Smooth muscle cell (in vitro differentiated cells): ENCODE measurements around the gene KRT12. TPM values are rescaled to one million over a fixed set of nuclear protein-coding genes. Genes with fewer than 3 reads are reported as not detected.

Source experiments
- DNase-seq: peaks from one replicate; lab custom pipeline; 2025; ENCODE audit not compliant: unreplicated experiment; lab: John Stamatoyannopoulos, UW
- H2AFZ ChIP-seq: fragments of 200-600 bp; sonication (generic); 2 replicates; pipeline ENCODE4 v1.6.0; 2016; ENCODE audit warnings: antibody characterized with exemption, low read depth, mild to moderate bottlenecking
- H3F3A ChIP-seq: fragments of 200-600 bp; sonication (generic); 2 replicates; pipeline ENCODE4 v1.6.0; 2017; ENCODE audit warnings: antibody characterized with exemption, low read depth
- H3K27ac ChIP-seq: fragments of 200-600 bp; sonication (generic); 2 replicates; pipeline ENCODE4 v1.5.1; 2016; ENCODE audit warnings: low read depth, mild to moderate bottlenecking
- H3K27me3 ChIP-seq: fragments of 200-600 bp; sonication (generic); 2 replicates; pipeline ENCODE4 v1.6.1; 2016; ENCODE audit warnings: low read depth, mild to moderate bottlenecking
- H3K36me3 ChIP-seq: fragments of 200-600 bp; sonication (generic); 2 replicates; pipeline ENCODE4 v1.5.1; 2016; ENCODE audit warnings: low read depth
- H3K4me1 ChIP-seq: fragments of 200-600 bp; sonication (generic); 2 replicates; pipeline ENCODE4 v1.5.1; 2016; ENCODE audit warnings: low read depth
- H3K4me2 ChIP-seq: fragments of 200-600 bp; sonication (generic); 2 replicates; pipeline ENCODE4 v1.6.0; 2016; ENCODE audit warnings: mild to moderate bottlenecking
- H3K4me3 ChIP-seq: fragments of 200-600 bp; sonication (generic); 2 replicates; pipeline ENCODE4 v1.5.1; 2016; ENCODE audit warnings: mild to moderate bottlenecking
- H3K79me2 ChIP-seq: fragments of 200-600 bp; sonication (generic); 2 replicates; pipeline ENCODE4 v1.6.0; 2016; ENCODE audit warnings: low read depth, mild to moderate bottlenecking
- H3K9ac ChIP-seq: fragments of 200-600 bp; sonication (generic); 2 replicates; pipeline ENCODE4 v1.6.0; 2016; ENCODE audit warnings: low read depth
- H3K9me3 ChIP-seq: fragments of 200-600 bp; sonication (generic); replicated peaks from 2 replicates; pipeline ENCODE4 v1.5.1; 2016; ENCODE audit warnings: low read depth
- H4K20me1 ChIP-seq: fragments of 200-600 bp; sonication (generic); 2 replicates; pipeline ENCODE4 v1.6.0; 2016; ENCODE audit warnings: low read depth
- CTCF ChIP-seq: fragments of 200-600 bp; sonication (generic); IDR thresholded peaks from 2 replicates; pipeline ENCODE4 v1.5.1; 2017; ENCODE audit warnings: borderline replicate concordance, mild to moderate bottlenecking, antibody characterized with exemption; ENCODE audit not compliant: insufficient read depth, poor library complexity, severe bottlenecking
- WGBS: methylation state at CpG from one replicate; pipeline ENCODE4 v1.1.7; 2016; ENCODE audit warnings: low lambda C conversion rate; 5-methylcytosine and 5-hydroxymethylcytosine counted together
- polyA plus RNA-seq: library from polyadenylated mRNA; unstranded; fragments of >200 nt; fragmentation: Nextera tagmentation; extraction: Ambion mirVana; gene quantifications from 2 replicates; pipeline ENCODE4 v1.2.1, GENCODE V29; 2016
- total RNA-seq: library from RNA; depleted of rRNA; stranded (reverse); fragments of >200 nt; gene quantifications from 2 replicates; pipeline ENCODE4 v1.2.3, GENCODE V29; 2014

KRT12 gene
- total and polyA plus RNA-seq, 2 experiments from 2014 or later = not detected

DNA sequence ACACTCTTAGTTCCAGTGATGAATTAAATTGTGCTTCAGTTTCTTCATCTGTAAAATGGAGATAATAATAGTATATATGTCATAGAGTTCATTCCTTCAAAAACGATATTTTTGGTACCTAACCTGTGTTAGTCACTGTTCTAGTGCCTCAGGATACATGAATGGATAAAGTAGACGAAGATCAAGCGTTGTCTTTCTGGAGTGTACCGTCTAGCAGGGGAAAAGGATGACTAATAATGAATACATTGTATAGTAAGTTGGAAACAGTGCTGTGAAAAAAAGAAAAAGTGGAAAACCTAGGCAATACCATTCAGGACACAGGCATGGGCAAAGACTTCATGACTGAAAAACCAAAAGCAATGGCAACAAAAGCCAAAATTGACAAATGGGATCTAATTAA lies 53.2 kb downstream of the KRT12 start:
- 56% methylated on average over 4 of the region's 4 CpGs for WGBS
- Histone ChIP-seq H3K4me2 (no peak overlapping the region), H3K9ac (no peak overlapping the region), H3K79me2 (no peaks in the 10 kb centered on the region), H4K20me1 (no peaks in the 10 kb centered on the region), H3F3A (peaks cover 3% of the 10 kb centered on the region), H3K36me3 (no peaks in the 10 kb centered on the region), H2AFZ (no peak overlapping the region), H3K9me3 (no peaks in the 10 kb centered on the region), H3K27ac (no peak overlapping the region), H3K27me3 (peaks cover 47% of the 10 kb centered on the region), H3K4me1 (peaks cover 7% of the 10 kb centered on the region), H3K4me3 (no peak overlapping the region)
- TF ChIP-seq CTCF = no peak
- DNase-seq = no peak

- H2AFZ ChIP-seq = no peak overlapping the region
- WGBS = 85% methylated on average over 3 of the region's 3 CpGs
- H3K27ac ChIP-seq = no peak overlapping the region
- H3K27me3 ChIP-seq = peaks cover 58% of the 10 kb centered on the region
- DNase-seq = no peak
- no peaks in the 10 kb centered on the region for H3K9me3 ChIP-seq
- H3K36me3 ChIP-seq = no peaks in the 10 kb centered on the region
- H3K4me1 ChIP-seq = no peaks in the 10 kb centered on the region
- TF ChIP-seq CTCF = no peak
- H4K20me1 ChIP-seq = no peaks in the 10 kb centered on the region
- H3K4me2 ChIP-seq = no peak overlapping the region
- H3K9ac ChIP-seq = no peak overlapping the region
- H3K79me2 ChIP-seq = no peaks in the 10 kb centered on the region
- H3F3A ChIP-seq = peaks cover under 1% of the 10 kb centered on the region
- H3K4me3 ChIP-seq = no peak overlapping the region
These were observed 54.4 kb downstream of the KRT12 start for GRCh38 chr17:40812639-40813038.

Other genes starting within 250 kb of the KRT12 start
- gene SMARCE1, start 219.4 kb downstream of the KRT12 start, total RNA-seq = 87.5 and 95.9 TPM in 2 replicates
- gene SMARCE1, start 219.4 kb downstream of the KRT12 start, polyA plus RNA-seq = 101 and 115 TPM in 2 replicates
- gene KRT222, start 202.0 kb downstream of the KRT12 start, total RNA-seq = not detected in 2 replicates
- not detected in 2 replicates for gene KRT222, start 202.0 kb downstream of the KRT12 start, polyA plus RNA-seq
- not detected in 2 replicates for gene KRT24, start 163.5 kb downstream of the KRT12 start, total RNA-seq
- gene KRT24, start 163.5 kb downstream of the KRT12 start, polyA plus RNA-seq = not detected in 2 replicates
- gene KRT25, start 111.9 kb downstream of the KRT12 start, total RNA-seq = not detected in 2 replicates
- not detected in 2 replicates for gene KRT25, start 111.9 kb downstream of the KRT12 start, polyA plus RNA-seq
- not detected in 2 replicates for gene KRT26, start 95.0 kb downstream of the KRT12 start, total RNA-seq
- not detected in 2 replicates for gene KRT26, start 95.0 kb downstream of the KRT12 start, polyA plus RNA-seq
- 1.1 TPM in 1 of 2 replicates, not detected in the other for gene KRT27, start 84.7 kb downstream of the KRT12 start, total RNA-seq
- gene KRT27, start 84.7 kb downstream of the KRT12 start, polyA plus RNA-seq = 0.32 and 0.54 TPM in 2 replicates
- gene KRT28, start 67.3 kb downstream of the KRT12 start, total RNA-seq = not detected in 2 replicates
- not detected in 2 replicates for gene KRT28, start 67.3 kb downstream of the KRT12 start, polyA plus RNA-seq
- 29.0 and 48.0 TPM in 2 replicates for gene KRT10, start 44.6 kb downstream of the KRT12 start, total RNA-seq
- gene KRT10, start 44.6 kb downstream of the KRT12 start, polyA plus RNA-seq = 186 and 189 TPM in 2 replicates
- gene KRT20, start 18.0 kb upstream of the KRT12 start, total RNA-seq = not detected in 2 replicates
- gene KRT20, start 18.0 kb upstream of the KRT12 start, polyA plus RNA-seq = not detected in 2 replicates
- 39.7 and 46.3 TPM in 2 replicates for gene KRT23, start 70.4 kb upstream of the KRT12 start, total RNA-seq
- 4.5 and 14.4 TPM in 2 replicates for gene KRT23, start 70.4 kb upstream of the KRT12 start, polyA plus RNA-seq
- not detected in 2 replicates for gene KRT39, start 99.7 kb upstream of the KRT12 start, total RNA-seq
- gene KRT39, start 99.7 kb upstream of the KRT12 start, polyA plus RNA-seq = not detected in 2 replicates
- not detected in 2 replicates for gene KRT40, start 117.1 kb upstream of the KRT12 start, total RNA-seq
- not detected in 2 replicates for gene KRT40, start 117.1 kb upstream of the KRT12 start, polyA plus RNA-seq
- gene KRTAP3-3, start 126.9 kb upstream of the KRT12 start, total RNA-seq = not detected in 2 replicates
- not detected in 2 replicates for gene KRTAP3-3, start 126.9 kb upstream of the KRT12 start, polyA plus RNA-seq
- gene KRTAP3-2, start 132.7 kb upstream of the KRT12 start, total RNA-seq = not detected in 2 replicates
- not detected in 2 replicates for gene KRTAP3-2, start 132.7 kb upstream of the KRT12 start, polyA plus RNA-seq
- 0.49 and 1.5 TPM in 2 replicates for gene KRTAP3-1, start 141.9 kb upstream of the KRT12 start, total RNA-seq
- 0.29 and 1.8 TPM in 2 replicates for gene KRTAP3-1, start 141.9 kb upstream of the KRT12 start, polyA plus RNA-seq
- gene KRTAP1-5, start 160.0 kb upstream of the KRT12 start, total RNA-seq = 3.0 TPM in 1 of 2 replicates, not detected in the other
- 1.1 TPM in 1 of 2 replicates, not detected in the other for gene KRTAP1-5, start 160.0 kb upstream of the KRT12 start, polyA plus RNA-seq
- gene KRTAP1-4, start 163.0 kb upstream of the KRT12 start, total RNA-seq = not detected in 2 replicates
- gene KRTAP1-4, start 163.0 kb upstream of the KRT12 start, polyA plus RNA-seq = not detected in 2 replicates
- gene KRTAP1-3, start 167.7 kb upstream of the KRT12 start, total RNA-seq = not detected in 2 replicates
- gene KRTAP1-3, start 167.7 kb upstream of the KRT12 start, polyA plus RNA-seq = not detected in 2 replicates
- gene KRTAP1-1, start 174.2 kb upstream of the KRT12 start, total RNA-seq = not detected in 2 replicates
- not detected in 2 replicates for gene KRTAP1-1, start 174.2 kb upstream of the KRT12 start, polyA plus RNA-seq
- gene KRTAP2-1, start 180.1 kb upstream of the KRT12 start, total RNA-seq = not detected in 2 replicates
- gene KRTAP2-1, start 180.1 kb upstream of the KRT12 start, polyA plus RNA-seq = not detected in 2 replicates
- not detected in 2 replicates for gene KRTAP2-2, start 188.0 kb upstream of the KRT12 start, total RNA-seq
- not detected in 2 replicates for gene KRTAP2-2, start 188.0 kb upstream of the KRT12 start, polyA plus RNA-seq
- 3.5 and 17.3 TPM in 2 replicates for gene KRTAP2-3, start 192.9 kb upstream of the KRT12 start, total RNA-seq
- 21.0 and 71.9 TPM in 2 replicates for gene KRTAP2-3, start 192.9 kb upstream of the KRT12 start, polyA plus RNA-seq
- gene KRTAP2-4, start 198.7 kb upstream of the KRT12 start, total RNA-seq = not detected in 2 replicates
- gene KRTAP2-4, start 198.7 kb upstream of the KRT12 start, polyA plus RNA-seq = 0.38 TPM in 1 of 2 replicates, not detected in the other
- gene KRTAP4-7, start 216.9 kb upstream of the KRT12 start, total RNA-seq = not detected in 2 replicates
- not detected in 2 replicates for gene KRTAP4-7, start 216.9 kb upstream of the KRT12 start, polyA plus RNA-seq
- not detected in 2 replicates for gene KRTAP4-8, start 230.9 kb upstream of the KRT12 start, total RNA-seq
- 0.56 TPM in 1 of 2 replicates, not detected in the other for gene KRTAP4-8, start 230.9 kb upstream of the KRT12 start, polyA plus RNA-seq
- gene KRTAP4-16, start 235.0 kb upstream of the KRT12 start, total RNA-seq = not detected in 2 replicates
- gene KRTAP4-16, start 235.0 kb upstream of the KRT12 start, polyA plus RNA-seq = not detected in 2 replicates
- gene KRTAP4-9, start 238.2 kb upstream of the KRT12 start, total RNA-seq = 1.7 TPM in 1 of 2 replicates, not detected in the other
- not detected in 2 replicates for gene KRTAP4-9, start 238.2 kb upstream of the KRT12 start, polyA plus RNA-seq